Gastrocnemius medialis (tissue), 4 donors: Measurements from ENCODE around the gene PRRG4. TPM values are rescaled to one million over a fixed set of nuclear protein-coding genes. Genes with fewer than 3 reads are reported as not detected.

ENCODE experiments used
- ATAC-seq, 2 donors: fragments of 150-250 bp; one replicate each; pipeline ENCODE4 v1.9.1; 2016
- DNase-seq, 2 donors: peaks; one replicate each; pipeline ENCODE4 v3.0.0-alpha.2; 2019
- H3K27ac ChIP-seq, 4 donors: fragments of 200-600 bp; sonication (generic); 1 replicate in 1 of 4; 2 replicates in 3 of 4; pipeline ENCODE4 v1.5.1; 2016 to 2018; ENCODE audit warnings: mild to moderate bottlenecking in 2 of 4, moderate library complexity in 1 of 4
- H3K27me3 ChIP-seq, 3 donors: fragments of 200-600 bp; sonication (generic) in 2 of 3; 1 replicate in 1 of 3; 2 replicates in 2 of 3; pipeline versions ENCODE4 v1.5.1 to v1.6.0; 2016 to 2019; ENCODE audit warnings: mild to moderate bottlenecking in 1 of 3, moderate library complexity in 1 of 3
- H3K36me3 ChIP-seq, 2 donors: fragments of 200-600 bp; sonication (generic) in 1 of 2; one replicate each; pipeline ENCODE4 v1.5.1; 2017 to 2018
- H3K4me1 ChIP-seq, 2 donors: fragments of 200-600 bp; sonication (generic) in 1 of 2; one replicate each; pipeline ENCODE4 v1.5.1; 2016 to 2017; ENCODE audit warnings: mild to moderate bottlenecking in 2 of 2
- H3K4me3 ChIP-seq, 4 donors: fragments of 200-600 bp; sonication (generic) in 3 of 4; 1 replicate in 1 of 4; 2 replicates in 3 of 4; pipeline ENCODE4 v1.5.1; 2016 to 2019; ENCODE audit warnings: mild to moderate bottlenecking in 2 of 4
- H3K9me3 ChIP-seq, 3 donors: fragments of 200-600 bp; sonication (generic) in 2 of 3; 1 replicate in 1 of 3; 2 replicates in 2 of 3; pipeline ENCODE4 v1.5.1; 2016 to 2019
- CTCF ChIP-seq, 5 experiments: fragments of 450-650 bp in 3 of 5; fragments of 200-600 bp in 2 of 5; sonication (generic) in 2 of 5; IDR thresholded peaks in 4 of 5; conservative IDR thresholded peaks in 1 of 5; 1 replicate in 4 of 5; 2 replicates in 1 of 5; pipeline ENCODE4 v1.5.1; 2016 to 2019; ENCODE audit warnings: antibody characterized with exemption in 5 of 5, mild to moderate bottlenecking in 3 of 5, moderate library complexity in 3 of 5
- POLR2A ChIP-seq, 2 donors: fragments of 450-650 bp; IDR thresholded peaks; one replicate each; pipeline ENCODE4 v1.6.1; 2017; ENCODE audit warnings: antibody characterized with exemption in 2 of 2, mild to moderate bottlenecking in 2 of 2, moderate library complexity in 2 of 2
- in situ Hi-C, 4 donors: fragments of 200-750 bp; cut with MboI; loops; one replicate each; pipeline versions ENCODE4 v1.15.0 to v1.8.0; 2017; ENCODE audit warnings: low sequenced_read_pairs in 4 of 4
- intact Hi-C: fragments of 100-400 bp; cut with DNase I; formaldehyde crosslinking; loops from one replicate; pipeline ENCODE4 v1.15.1; 2023; ENCODE audit warnings: low total_unique reads
- total RNA-seq, 4 donors: library from RNA; depleted of rRNA; stranded (reverse); fragments of >200 nt; gene quantifications; one replicate each; pipeline versions ENCODE4 v1.1.0 to v1.2.3, GENCODE V29; 2016

PRRG4 gene
- total RNA-seq, 4 donors from 2014 or later: 0.46 to 1.8 (median 0.75) TPM

GRCh38 chr11:32840587-32840986, 10.9 kb downstream of the PRRG4 start:
- Histone ChIP-seq H3K36me3 (no peaks in the 10 kb centered on the region), H3K4me3 (no peak overlapping the region), H3K4me1 (no peaks in the 10 kb centered on the region), H3K27me3 (peaks cover 0 to 4% (median 0%) of the 10 kb centered on the region in 3 donors), H3K9me3 (no peaks in the 10 kb centered on the region), H3K27ac (no peak overlapping the region)
- in situ Hi-C loops: no loop called here
- TF ChIP-seq CTCF (IDR thresholded peaks at IDR 0.05 in 4 of 5, conservative IDR thresholded peaks at IDR 0.05 in 1 of 5): no peak
- no peak for TF ChIP-seq POLR2A (IDR thresholded peaks at IDR 0.05)
- ATAC-seq: no peak
- intact Hi-C loops: no loop called here
- no peak for DNase-seq

GRCh38 chr11:32843544-32843943, 13.8 kb downstream of the PRRG4 start:
- TF ChIP-seq POLR2A (IDR thresholded peaks at IDR 0.05) (no peak), CTCF (IDR thresholded peaks at IDR 0.05 in 4 of 5, conservative IDR thresholded peaks at IDR 0.05 in 1 of 5) (no peak)
- intact Hi-C loops: no loop called here
- no peak overlapping the region for H3K27ac ChIP-seq
- H3K36me3 ChIP-seq: no peaks in the 10 kb centered on the region
- H3K9me3 ChIP-seq: no peaks in the 10 kb centered on the region
- ATAC-seq: no peak
- peaks cover 0 to 4% (median 0%) of the 10 kb centered on the region in 3 donors for H3K27me3 ChIP-seq
- no peak overlapping the region for H3K4me3 ChIP-seq
- in situ Hi-C loops: no loop called here
- no peak for DNase-seq
- no peaks in the 10 kb centered on the region for H3K4me1 ChIP-seq

GRCh38 chr11:32847511-32847910, 17.8 kb downstream of the PRRG4 start:
- H3K9me3 ChIP-seq: no peaks in the 10 kb centered on the region
- no peak overlapping the region for H3K27ac ChIP-seq
- intact Hi-C loops (no loop called here), in situ Hi-C loops (no loop called here)
- no peaks in the 10 kb centered on the region for H3K36me3 ChIP-seq
- TF ChIP-seq CTCF (IDR thresholded peaks at IDR 0.05 in 4 of 5, conservative IDR thresholded peaks at IDR 0.05 in 1 of 5) (no peak), POLR2A (IDR thresholded peaks at IDR 0.05) (no peak)
- ATAC-seq (no peak), DNase-seq (no peak)
- H3K4me3 ChIP-seq: no peak overlapping the region
- H3K4me1 ChIP-seq: no peaks in the 10 kb centered on the region
- H3K27me3 ChIP-seq: no peaks in the 10 kb centered on the region

- Histone ChIP-seq H3K27ac (no peak overlapping the region), H3K36me3 (no peaks in the 10 kb centered on the region), H3K9me3 (no peaks in the 10 kb centered on the region), H3K4me3 (no peak overlapping the region), H3K4me1 (no peaks in the 10 kb centered on the region), H3K27me3 (no peaks in the 10 kb centered on the region)
- in situ Hi-C loops (no loop called here), intact Hi-C loops (no loop called here)
- no peak for TF ChIP-seq CTCF (IDR thresholded peaks at IDR 0.05 in 4 of 5, conservative IDR thresholded peaks at IDR 0.05 in 1 of 5)
- no peak for TF ChIP-seq POLR2A (IDR thresholded peaks at IDR 0.05)
- DNase-seq (no peak), ATAC-seq (no peak)
These were observed 20.0 kb downstream of the PRRG4 start for GRCh38 chr11:32849761-32850160.

GRCh38 chr11:32851251-32851650, 21.5 kb downstream of the PRRG4 start:
- no peak for DNase-seq
- intact Hi-C loops (no loop called here), in situ Hi-C loops (no loop called here)
- Histone ChIP-seq H3K27me3 (no peaks in the 10 kb centered on the region), H3K36me3 (no peaks in the 10 kb centered on the region), H3K4me1 (no peaks in the 10 kb centered on the region), H3K4me3 (no peak overlapping the region), H3K9me3 (no peaks in the 10 kb centered on the region), H3K27ac (no peak overlapping the region)
- TF ChIP-seq CTCF (IDR thresholded peaks at IDR 0.05 in 4 of 5, conservative IDR thresholded peaks at IDR 0.05 in 1 of 5) (no peak), POLR2A (IDR thresholded peaks at IDR 0.05) (no peak)
- ATAC-seq: no peak
